ENCODE results near the gene LAT. TPM values are rescaled to one million over a fixed set of nuclear protein-coding genes. Genes with fewer than 3 reads are reported as not detected.

Gene LAT
- total and polyA plus RNA-seq, 2 of the 13 experiments (the other 11 are each of a cell fraction or from before 2014, with no cell fraction given) = 2.0 to 3.0 TPM

DNA sequence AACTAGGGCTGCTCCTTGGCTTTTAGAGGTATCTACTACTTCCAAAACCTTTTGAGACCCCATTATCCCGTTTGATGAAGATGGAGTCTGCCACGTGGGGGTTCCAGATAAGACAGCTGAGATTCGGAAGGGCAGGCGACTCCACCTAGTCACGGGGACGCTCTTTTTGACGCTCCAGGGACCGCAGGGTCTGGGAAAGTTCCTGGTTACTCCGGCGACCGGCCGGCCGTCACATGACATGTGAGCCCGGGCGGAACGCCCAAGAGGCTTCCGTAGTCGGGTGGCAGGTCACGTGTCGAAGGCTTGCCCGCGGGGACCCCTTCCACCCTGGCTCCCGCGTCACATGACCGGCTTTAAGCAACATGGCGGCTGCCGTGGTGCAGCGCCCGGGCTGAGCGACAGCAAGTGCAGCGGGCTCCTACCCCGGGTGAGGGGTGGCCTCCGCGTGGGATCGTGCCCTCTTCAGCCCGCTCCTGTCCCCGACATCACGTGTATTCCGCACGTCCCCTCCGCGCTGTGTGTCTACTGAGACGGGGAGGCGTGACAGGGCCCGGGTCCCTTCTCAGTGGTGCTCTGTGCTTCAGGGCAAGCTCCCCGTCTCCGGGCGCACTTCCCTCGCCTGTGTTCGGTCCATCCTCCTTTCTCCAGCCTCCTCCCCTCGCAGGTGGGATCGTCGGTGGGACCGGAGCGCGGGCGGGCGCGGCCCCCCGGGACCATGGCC, 10.3 kb upstream of the LAT start, which contains the start of gene SPNS1 (continued):
- TF ChIP-seq, protein P1, sequence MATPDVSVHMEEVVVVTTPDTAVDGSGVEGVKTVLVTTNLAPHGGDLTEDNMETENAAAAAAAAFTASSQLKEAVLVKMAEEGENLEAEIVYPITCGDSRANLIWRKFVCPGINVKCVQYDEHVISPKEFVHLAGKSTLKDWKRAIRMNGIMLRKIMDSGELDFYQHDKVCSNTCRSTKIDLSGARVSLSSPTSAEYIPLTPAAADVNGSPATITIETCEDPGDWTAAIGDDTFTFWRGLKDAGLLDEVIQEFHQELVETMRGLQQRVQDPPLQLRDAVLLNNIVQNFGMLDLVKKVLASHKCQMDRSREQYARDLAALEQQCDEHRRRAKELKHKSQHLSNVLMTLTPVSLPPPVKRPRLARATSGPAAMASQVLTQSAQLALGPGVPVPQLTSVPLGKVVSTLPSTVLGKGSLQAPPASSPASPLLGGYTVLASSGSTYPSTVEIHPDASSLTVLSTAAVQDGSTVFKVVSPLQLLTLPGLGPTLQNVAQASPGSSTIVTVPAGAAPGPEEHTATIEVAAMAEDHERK (CRISPR knock-in tag; IDR thresholded peaks at IDR 0.05; ENCODE audit: low read depth) = no peak; the same call in 1 of the 2 replicates
- TF ChIP-seq, protein P2, sequence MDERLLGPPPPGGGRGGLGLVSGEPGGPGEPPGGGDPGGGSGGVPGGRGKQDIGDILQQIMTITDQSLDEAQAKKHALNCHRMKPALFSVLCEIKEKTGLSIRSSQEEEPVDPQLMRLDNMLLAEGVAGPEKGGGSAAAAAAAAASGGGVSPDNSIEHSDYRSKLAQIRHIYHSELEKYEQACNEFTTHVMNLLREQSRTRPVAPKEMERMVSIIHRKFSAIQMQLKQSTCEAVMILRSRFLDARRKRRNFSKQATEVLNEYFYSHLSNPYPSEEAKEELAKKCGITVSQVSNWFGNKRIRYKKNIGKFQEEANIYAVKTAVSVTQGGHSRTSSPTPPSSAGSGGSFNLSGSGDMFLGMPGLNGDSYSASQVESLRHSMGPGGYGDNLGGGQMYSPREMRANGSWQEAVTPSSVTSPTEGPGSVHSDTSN (CRISPR knock-in tag; IDR thresholded peaks at IDR 0.05) = peak; percentile 44; the same call in 1 of the 2 replicates
- TF ChIP-seq TRIM22 (IDR thresholded peaks at IDR 0.05) (no peak), SNAI1 (CRISPR knock-in tag; IDR thresholded peaks at IDR 0.05; ENCODE audit: borderline replicate concordance) (peak; percentile 93), ZNF121 (CRISPR knock-in tag; IDR thresholded peaks at IDR 0.05) (no peak), TBX3 (IDR thresholded peaks at IDR 0.05; ENCODE audit: borderline replicate concordance) (peak; percentile 60; the same call in 1 of the 2 replicates), ZNF674 (CRISPR knock-in tag; IDR thresholded peaks at IDR 0.05; ENCODE audit: low read depth) (0 out of 2 replicates have a peak, but pooled peaks have one; percentile 81), GATA4 (IDR thresholded peaks at IDR 0.05; ENCODE audit: borderline replicate concordance, low read depth) (0 out of 2 replicates have a peak, but pooled peaks have one; percentile 23), ZBTB38 (CRISPR knock-in tag; IDR thresholded peaks at IDR 0.05) (peak; percentile 61; the same call in 1 of the 2 replicates), YY1 (IDR thresholded peaks at IDR 0.05; ENCODE audit: insufficient read depth, insufficient replicate concordance, low read depth, low read length) (peak; percentile 99), NR2F1 (CRISPR knock-in tag; IDR thresholded peaks at IDR 0.05) (peak in 1 of 2 experiments; percentile 13; a peak in 1 of 4 replicates), MXI1 (IDR thresholded peaks at IDR 0.05; ENCODE audit: borderline replicate concordance, low read depth, low read length) (peak; percentile 84; the same call in 2 of the 3 replicates), HOXA9 (CRISPR knock-in tag; IDR thresholded peaks at IDR 0.05; ENCODE audit: borderline replicate concordance) (no peak), ADNP (CRISPR knock-in tag; IDR thresholded peaks at IDR 0.05) (no peak), PRMT3 (CRISPR knock-in tag; IDR thresholded peaks at IDR 0.05; ENCODE audit: borderline replicate concordance, low read depth) (no peak)
- TF ChIP-seq, protein P3, sequence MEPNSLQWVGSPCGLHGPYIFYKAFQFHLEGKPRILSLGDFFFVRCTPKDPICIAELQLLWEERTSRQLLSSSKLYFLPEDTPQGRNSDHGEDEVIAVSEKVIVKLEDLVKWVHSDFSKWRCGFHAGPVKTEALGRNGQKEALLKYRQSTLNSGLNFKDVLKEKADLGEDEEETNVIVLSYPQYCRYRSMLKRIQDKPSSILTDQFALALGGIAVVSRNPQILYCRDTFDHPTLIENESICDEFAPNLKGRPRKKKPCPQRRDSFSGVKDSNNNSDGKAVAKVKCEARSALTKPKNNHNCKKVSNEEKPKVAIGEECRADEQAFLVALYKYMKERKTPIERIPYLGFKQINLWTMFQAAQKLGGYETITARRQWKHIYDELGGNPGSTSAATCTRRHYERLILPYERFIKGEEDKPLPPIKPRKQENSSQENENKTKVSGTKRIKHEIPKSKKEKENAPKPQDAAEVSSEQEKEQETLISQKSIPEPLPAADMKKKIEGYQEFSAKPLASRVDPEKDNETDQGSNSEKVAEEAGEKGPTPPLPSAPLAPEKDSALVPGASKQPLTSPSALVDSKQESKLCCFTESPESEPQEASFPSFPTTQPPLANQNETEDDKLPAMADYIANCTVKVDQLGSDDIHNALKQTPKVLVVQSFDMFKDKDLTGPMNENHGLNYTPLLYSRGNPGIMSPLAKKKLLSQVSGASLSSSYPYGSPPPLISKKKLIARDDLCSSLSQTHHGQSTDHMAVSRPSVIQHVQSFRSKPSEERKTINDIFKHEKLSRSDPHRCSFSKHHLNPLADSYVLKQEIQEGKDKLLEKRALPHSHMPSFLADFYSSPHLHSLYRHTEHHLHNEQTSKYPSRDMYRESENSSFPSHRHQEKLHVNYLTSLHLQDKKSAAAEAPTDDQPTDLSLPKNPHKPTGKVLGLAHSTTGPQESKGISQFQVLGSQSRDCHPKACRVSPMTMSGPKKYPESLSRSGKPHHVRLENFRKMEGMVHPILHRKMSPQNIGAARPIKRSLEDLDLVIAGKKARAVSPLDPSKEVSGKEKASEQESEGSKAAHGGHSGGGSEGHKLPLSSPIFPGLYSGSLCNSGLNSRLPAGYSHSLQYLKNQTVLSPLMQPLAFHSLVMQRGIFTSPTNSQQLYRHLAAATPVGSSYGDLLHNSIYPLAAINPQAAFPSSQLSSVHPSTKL (CRISPR knock-in tag; IDR thresholded peaks at IDR 0.05) = peak; percentile 82

Data from HepG2 (cell line).